HG03521 (cell line): ENCODE results near the gene HOMEZ.
"Not testable (repeated sequence)": the region's sequence is repeated elsewhere in the genome, so short reads cannot be mapped to it uniquely, and the experiment has no call there.

Experiments
- ATAC-seq: cut with Tn5 transposase; IDR thresholded peaks from one replicate; pipeline ENCODE4 v1.9.1; 2021; ENCODE audit warnings: mild to moderate bottlenecking, moderate library complexity; ENCODE audit not compliant: unreplicated experiment

HOMEZ gene

DNA sequence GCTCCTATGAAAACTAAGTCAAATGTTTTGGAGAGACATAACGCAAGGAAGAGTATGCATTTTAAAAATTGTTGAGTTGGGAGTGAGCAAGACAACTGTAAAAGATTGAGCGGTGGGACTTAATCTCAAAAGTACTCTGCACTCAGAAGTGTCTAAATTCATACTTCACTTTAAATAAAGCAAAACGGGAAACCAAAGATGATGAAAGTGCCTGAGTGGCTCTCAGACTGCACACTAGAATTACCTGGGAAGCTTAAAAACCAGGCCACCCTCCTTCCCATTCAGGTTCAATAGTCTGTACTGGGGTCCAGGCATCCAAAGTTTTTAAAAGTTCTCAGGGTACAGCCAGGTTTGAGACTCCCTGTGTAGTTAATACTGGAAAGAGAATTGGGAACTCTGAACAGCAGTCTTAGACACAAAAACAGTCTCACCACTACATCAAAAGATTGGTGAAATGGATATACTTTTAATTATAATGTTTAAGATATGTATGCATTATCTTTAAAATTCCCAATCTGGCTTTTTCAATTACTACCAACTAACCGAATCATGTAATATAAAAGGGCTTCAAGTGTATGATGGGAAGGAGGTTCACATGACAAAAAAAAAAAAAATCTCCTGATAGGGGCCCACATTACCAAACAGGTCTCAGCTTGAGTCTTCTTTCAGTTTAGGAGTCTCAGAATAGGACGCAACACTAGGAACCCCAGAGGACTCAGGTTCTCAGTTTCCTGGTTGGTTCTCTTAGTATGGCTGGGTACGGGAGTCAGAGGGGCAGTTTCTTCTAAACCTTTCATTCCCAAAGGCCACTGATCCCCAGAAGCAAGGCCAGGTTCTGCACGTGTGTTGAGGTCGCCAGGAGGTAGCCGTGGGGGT is 1.0 kb downstream of the HOMEZ start:
- ATAC-seq = no peak

DNA sequence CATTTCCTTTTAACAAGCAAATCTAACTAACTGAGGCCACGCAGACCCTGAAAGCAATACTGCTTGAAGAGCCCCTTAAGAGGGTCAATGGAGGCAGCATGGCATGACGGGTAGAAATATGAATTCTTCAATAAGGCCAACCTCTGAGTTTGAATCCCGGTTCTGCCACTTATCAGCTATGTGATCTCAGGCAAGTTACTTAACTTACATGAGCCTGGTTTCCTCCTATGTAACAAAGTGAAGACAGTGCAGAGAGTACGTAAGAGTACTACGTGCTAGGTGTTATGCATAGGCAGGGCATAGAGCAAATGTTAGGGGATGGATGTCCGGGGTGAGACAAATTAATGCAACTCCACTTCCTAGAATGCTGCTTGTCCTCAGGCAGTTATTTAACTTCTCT is 4.7 kb downstream of the HOMEZ start:
- no peak for ATAC-seq

DNA sequence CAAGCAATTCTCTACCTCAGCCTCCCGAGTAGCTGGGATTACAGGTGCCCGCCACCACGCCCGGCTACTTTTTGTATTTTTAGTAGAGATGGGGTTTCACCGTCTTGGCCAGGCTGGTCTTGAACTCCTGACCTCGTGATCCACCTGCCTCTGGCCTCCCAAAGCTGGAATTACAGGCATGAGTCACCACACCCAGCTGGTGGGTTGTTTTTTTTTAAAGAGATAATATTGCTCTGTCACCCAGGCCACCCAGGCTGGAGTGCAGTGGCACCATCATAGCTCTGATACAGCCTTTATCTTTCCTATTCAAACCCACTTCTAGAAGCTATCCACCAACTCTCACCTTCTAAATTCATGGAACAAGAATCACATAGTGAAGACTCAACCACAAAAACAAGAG is 8.0 kb downstream of the HOMEZ start:
- not testable (repeated sequence) for ATAC-seq

DNA sequence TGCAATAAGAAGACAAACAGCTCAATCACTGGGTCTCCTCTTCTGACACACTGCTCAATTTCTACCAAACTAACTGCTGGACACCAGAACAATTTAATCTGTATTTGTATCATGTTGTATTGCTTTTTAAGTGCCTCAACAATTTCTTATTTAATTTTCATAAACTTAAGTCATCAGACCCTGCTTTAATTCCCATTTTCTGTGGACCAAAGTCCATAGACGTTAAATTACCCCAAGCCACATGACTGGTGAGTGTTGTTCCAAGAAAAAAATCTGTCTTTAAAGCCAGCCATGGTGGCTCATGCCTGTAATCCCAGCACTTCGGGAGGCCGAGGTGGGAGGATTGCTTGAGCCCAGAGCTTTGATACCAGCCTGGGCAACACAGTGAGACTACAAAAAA is 8.7 kb downstream of the HOMEZ start:
- no peak for ATAC-seq

DNA sequence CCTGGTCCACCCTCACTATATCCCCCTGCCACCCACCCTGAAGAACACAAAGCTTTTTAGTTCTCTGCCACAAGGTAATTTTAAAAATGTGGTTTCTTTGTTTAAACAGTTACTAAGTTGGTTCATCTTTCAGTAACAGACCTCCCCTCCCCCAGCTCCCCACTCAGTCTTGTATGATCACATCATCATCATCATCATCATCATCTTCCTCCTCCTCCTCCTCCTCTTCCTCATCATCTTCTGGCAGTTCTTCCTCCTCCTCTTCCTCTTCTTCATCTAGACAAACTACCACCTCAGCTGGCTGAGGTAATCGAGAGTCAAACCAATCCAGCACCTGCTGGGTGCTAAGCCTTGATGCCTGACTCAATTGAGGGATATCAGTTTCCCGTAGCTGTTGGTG is 10.5 kb downstream of the HOMEZ start:
- no peak for ATAC-seq

DNA sequence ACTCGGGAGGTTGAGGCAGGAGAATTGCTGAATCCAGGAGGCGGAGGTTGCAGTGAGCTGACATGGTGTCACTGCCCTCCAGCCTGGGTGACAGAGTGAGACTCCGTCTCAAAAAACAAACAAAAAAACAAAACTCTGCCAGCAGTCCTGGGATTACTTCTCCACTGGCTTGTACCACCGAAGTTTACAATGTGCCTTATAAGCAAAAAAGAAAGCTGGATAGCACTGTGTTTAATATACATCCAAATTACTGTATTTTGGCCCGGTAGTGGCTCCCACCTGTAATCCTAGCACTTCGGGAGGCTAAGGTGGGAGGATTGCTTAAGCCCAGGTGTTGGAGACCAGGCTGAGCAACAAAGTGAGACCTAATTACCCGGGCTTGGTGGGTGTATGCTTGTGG is 16.7 kb downstream of the HOMEZ start:
- no peak for ATAC-seq

DNA sequence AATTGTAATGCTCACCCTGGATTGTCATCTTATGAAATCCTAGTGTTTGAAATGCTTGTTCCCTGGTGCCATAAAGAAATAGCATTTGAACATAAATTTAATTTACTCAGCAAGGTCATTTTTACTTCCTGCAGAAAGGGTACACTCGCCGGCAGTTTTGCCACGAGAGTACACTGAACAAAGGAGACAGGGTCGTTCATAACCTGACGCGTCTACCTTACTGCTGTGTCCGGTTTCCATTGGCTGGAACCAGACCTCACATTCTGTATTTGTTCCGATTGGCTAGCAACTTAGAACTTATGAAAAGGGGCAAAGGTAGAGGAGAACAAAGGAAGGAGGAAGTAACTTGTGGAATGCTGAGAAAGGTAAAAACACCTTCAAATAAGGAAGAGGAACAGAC is 25.1 kb downstream of the HOMEZ start:
- ATAC-seq = not testable (repeated sequence)

DNA sequence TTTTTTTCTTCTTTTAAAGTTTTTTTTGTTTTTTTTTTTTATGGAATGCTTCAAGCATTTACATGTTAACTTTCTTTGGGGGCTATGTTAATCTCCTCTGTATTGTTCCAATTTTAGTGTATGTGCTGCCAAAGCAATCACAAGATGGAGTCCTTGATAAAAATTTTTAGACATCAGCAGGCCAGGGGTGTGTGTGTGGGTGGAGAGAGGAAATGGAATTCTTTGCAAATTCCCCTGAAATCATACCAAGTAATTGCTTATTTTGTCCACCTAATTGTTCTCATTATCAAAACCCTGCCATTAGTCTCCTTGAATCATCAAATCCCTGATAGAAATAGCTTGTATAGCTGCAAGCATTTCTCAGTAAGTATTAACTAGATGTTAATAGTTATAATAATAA is 26.5 kb downstream of the HOMEZ start:
- ATAC-seq = no peak

DNA sequence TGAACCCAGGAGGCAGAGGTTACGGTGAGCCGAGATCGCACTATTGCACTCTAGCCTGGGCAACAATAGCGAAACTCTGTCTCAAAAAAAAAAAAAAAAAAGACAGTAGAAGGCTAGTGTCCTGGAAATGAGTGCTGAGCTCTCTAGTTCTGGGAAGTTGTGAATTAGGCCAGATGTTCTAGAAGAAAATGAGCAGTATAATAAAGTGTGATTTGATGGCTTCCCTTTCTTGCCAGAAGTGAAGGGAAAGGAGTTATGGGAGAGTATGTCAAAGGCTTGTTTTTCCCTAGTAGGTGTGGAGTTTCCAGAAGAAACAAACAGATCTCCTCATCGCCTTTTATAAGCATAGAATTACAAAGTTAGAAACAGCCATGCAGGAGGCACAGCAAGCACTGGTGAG is 27.7 kb downstream of the HOMEZ start:
- ATAC-seq = no peak

DNA sequence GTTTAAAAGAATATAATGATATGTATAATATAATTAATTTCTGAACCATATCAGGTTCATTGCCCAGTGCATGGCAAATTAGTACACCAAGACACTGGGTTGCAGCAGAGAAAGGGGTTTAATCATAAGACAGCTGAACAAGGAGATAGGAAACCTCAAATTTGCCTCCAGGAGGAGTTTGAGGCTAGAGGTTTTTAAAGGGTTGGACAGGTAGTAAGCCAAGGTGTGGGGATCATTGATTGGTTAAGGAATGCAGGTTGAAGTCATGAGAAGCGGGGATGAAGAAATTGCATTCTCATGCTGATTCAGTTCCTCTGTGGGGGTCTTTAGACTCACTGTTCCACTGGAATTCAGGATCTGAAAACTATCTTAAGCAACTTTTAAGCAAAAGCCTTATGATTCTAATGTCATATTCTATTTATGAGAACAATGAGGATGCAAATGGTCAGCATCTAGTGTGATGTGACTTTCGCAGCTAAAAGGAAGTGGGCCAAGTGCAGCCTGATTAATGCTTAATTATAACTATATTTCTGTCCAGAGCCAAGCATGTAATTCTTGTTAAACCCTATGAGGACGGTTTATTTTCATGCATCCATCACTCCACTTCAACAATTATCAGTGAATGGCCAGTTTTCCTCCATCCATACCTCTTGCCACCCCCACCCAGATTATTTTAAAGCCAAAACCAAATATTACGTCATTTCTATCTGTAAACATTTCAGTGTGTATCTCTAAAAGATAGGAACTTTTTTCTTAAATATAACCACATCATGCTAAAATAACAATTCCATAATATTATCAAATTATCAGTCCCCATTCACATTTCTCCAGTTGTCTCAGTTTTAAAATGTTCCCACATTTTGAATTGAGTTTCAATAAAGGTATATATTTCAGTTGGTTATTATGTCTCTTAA is 33.3 kb downstream of the HOMEZ start:
- no peak for ATAC-seq

DNA sequence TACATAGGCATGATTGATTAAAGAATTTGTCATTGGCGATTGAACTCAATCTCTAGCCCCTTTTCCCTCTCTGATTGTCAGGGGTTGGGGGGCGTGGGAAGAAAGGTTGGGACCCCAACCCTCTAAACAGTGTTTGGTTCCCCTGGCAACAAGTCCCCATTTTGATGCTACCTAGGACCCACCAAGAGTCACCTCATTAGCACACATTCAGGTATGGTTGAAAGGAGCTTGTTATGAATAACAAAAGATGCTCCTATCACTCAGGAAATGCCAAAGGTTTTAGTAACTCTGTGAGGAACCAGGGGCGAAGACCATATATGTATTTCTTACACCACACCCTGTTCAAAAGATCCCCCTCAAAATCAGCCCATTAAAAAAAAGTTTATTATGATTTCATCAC is 33.9 kb downstream of the HOMEZ start:
- no peak for ATAC-seq

DNA sequence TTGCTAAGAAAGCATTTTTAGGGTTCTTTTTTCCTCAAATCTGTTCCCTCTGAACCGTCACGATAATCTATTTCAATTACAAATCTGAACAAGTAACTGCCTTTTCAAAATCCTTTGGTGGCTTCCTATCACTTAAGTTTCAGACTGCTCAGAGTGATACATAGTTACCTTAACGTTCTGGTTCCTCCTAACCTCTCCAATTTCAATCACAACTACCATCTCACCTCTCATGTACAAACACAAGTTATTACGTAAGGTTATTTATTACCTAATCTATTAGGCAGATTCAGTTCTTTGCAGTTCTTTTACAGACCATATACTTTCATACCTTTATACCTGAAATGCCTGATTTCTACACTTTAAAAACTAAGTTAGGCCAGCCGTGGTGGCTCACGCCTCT is 36.1 kb downstream of the HOMEZ start:
- ATAC-seq = no peak

DNA sequence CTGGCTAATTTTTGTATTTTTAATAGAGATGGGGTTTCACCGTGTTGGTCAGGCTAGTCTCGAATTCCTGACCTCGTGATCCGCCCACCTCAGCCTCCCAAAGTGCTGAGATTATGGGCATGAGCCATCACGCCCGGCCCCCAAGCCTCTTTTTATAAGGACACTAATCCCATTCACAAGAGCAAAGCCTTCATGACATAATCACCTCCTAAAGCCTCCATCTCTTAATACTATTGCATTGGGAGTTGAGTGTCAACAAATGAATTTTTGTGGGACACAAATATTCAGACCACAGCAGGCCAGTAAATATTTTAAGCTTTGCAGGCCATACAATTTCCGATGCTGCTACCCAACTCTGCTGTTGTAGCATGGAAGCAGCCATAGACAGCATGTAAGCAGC is 37.3 kb downstream of the HOMEZ start:
- no peak for ATAC-seq

DNA sequence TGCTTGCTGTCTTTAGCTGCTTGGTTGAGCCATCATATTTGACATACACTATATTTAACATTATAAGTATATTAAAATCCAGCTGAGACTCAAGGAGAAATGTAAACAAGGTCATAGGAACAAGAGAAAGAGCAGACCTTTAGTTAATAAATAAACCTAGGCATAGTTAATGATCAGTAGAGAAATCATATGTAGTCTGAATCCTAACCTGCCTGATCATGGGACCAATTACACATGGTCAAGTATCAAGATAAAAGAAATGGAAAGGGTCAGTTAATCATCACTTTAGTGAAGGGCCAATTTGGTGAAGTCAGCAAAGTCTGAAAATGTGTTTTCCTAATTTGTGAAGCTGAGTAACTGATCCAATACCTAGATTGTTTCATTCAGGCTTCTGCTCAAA is 40.6 kb downstream of the HOMEZ start:
- no peak for ATAC-seq

DNA sequence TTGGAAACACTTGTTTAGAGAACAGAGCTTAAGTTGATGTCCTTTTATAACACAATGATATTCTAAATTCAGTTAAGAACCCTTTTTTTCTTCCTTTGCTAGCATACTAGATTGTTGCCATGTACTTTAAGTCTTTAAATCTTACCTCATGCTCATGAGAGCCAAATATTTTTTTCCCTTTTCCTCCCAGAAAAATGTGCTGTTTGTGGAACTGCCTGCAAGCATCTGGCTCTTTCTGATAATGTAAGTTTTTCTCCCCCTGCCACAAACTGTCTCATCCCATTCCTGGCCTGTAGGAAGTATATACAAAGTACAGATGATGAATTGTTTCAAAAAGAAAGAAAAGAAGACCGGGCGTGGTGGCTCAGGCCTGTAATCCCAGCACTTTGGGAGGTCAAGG is 42.9 kb downstream of the HOMEZ start:
- no peak for ATAC-seq

DNA sequence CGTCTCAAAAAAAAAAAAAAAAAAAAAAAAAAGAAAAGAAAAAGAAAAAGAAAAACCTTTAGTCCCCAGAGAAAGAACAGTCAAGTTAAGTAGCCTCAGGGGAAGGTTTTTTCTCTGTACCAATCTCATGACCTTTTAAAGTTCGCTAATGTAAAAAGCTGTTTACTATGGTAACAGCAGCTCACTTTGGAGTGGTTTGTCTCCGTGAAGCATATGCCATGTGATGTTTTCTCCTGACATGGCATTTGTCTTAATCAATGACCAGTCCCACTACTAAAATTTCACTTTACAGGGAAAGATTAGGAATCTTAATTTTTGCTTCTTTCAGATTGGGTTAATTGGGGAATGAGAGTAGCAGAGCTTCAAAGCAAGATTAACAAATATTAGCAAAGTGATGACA is 43.9 kb downstream of the HOMEZ start:
- no peak for ATAC-seq

DNA sequence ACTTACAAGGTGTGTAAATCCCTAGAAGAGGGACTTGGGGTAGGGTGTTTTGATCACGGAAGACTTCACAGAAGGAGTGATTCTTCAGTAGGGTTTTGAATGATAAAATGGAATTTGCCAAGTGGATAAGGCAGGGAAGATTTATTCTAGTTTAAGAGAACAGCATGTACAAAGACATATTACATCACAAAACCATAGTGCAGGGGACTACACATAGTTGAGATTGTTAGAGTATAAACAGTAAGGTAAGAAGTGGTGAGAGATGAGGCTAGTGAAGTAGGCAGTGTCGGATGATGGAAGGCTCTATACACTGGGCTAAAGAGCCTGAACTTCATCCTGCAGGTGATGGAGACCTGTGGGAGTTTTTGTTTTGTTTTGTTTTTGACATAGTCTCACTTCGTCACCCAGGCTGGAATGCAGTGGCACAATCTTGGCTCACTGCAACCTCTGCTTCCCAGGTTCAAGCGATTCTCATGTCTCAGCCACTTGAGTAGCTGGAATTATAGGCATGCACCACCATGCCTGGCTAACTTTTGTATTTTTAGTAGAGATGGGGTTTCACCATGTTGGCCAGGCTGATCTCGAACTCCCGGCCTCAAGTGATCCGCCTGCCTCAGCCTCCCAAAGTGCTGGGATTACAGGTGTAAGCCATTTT is 44.7 kb downstream of the HOMEZ start:
- ATAC-seq = not testable (repeated sequence)

DNA sequence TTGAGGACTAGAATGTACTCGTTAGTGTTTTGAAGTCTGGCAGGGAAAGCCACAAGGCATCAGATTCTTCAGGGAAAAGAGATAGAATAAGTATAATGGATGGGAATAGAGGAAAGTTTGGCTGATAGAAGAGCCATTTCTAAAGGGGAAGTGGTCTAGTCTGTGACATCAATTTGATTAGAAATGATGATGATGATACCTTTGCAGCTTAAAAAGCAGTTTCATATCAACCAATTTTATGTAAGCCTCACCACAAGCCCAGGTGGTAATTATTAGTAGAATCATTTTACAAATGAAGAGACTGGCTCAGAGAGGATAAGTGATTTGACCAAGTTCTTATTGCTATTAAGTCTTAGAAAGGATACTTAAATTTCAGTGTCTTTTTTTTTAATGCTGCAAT is 45.3 kb downstream of the HOMEZ start:
- no peak for ATAC-seq

DNA sequence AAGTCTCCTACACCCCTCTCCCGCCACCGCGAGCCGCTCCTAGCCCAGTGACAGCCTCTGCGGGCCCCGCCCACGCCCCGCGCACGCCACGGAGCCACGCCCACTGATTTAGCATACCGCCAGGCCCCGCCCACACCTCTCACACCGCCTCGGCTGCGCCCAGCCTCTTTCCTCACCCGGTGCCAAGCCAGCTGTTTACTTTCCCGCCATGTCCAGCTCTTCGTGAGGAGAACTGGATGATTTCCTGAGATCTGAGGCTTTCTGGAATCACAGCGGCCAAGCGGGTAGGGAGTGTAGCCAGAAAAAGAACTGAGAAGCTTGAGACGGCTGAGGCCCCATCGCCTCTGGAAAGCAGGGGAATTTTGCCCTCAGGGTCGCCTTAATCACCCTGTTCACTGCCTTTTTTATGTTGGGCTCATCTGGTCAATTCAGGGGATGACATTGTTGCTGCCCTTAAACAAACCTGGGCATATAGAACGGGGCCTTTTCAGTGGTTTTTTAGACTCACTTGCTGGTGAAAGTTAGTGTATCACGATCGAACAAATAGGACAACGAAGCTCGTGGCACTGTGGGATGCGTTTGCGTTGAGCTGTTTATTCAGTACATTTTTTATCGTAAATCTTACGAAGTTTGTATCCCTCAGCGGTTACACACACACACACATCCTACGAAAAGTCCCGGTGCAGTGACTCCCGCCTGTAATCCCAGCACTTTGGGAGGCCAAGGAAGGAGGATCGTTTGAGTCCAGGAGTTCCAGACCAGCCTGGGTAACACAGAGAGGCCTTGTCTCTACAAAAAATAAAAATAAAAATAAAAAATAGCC is 47.9 kb downstream of the HOMEZ start, which contains the start of gene RNF212B:
Gene RNF212B (plus strand): TSS at position 165 of the 823 bp plus-strand sequence. CDS start 2,410 bp downstream, outside the sequence.
- no peak for ATAC-seq

DNA sequence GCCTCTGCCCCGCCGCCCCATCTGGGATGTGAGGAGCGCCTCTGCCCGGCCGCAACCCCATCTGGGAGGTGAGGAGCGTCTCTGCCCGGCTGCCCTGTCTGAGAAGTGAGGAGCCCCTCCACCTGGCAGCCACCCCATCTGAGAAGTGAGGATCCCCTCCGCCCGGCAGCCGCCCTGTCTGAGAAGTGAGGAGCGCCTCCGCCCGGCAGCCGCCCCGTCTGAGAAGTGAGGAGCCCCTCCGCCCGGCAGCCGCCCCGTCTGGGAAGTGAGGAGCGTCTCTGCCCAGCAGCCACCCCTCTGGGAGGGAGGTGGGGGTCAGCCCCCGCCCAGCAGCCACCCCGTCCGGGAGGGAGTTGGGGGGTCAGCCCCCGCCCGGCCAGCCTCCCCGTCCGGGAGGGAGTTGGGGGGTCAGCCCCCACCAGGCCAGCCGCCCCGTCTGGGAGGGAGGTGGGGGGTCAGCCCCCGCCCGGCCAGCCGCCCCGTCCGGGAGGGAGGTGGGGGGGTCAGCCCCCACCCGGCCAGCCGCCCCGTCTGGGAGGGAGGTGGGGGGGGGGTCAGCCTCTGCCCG is 53.6 kb downstream of the HOMEZ start:
- ATAC-seq = not testable (repeated sequence)
